ENCODE measurements around the gene MACROD2. TPM values are rescaled to one million over a fixed set of nuclear protein-coding genes. Genes with fewer than 3 reads are reported as not detected.

MACROD2 gene
- polyA plus RNA-seq, 3 donors: 12.8 to 13.4 (median 13.2) TPM

- DNase-seq: no peak
Observed at GRCh38 chr20:14049111-14049510, 53.8 kb downstream of the MACROD2 start.

- DNase-seq: no peak
Observed at GRCh38 chr20:14051454-14051853, 56.1 kb downstream of the MACROD2 start.

- DNase-seq: peak; percentile 71
Observed at GRCh38 chr20:14055127-14055742, 59.9 kb downstream of the MACROD2 start.

- DNase-seq: no peak
Observed at GRCh38 chr20:14062171-14062570, 66.9 kb downstream of the MACROD2 start.

- DNase-seq: no peak
Observed at GRCh38 chr20:14062786-14063185, 67.5 kb downstream of the MACROD2 start.

- no peak for DNase-seq
Observed at GRCh38 chr20:14064333-14064732, 69.0 kb downstream of the MACROD2 start.

- no peak for DNase-seq
Observed at GRCh38 chr20:14064921-14065320, 69.6 kb downstream of the MACROD2 start.

- no peak for DNase-seq
Observed at GRCh38 chr20:14065774-14066173, 70.5 kb downstream of the MACROD2 start.

- no peak for DNase-seq
Observed at GRCh38 chr20:14067603-14068002, 72.3 kb downstream of the MACROD2 start.

- no peak for DNase-seq
Observed at GRCh38 chr20:14069796-14070195, 74.5 kb downstream of the MACROD2 start.

- DNase-seq: no peak
Observed at GRCh38 chr20:14093652-14094051, 98.3 kb downstream of the MACROD2 start.

GRCh38 chr20:14098261-14098660, 102.9 kb downstream of the MACROD2 start:
- no peak for DNase-seq

- no peak for DNase-seq
Observed at GRCh38 chr20:14113416-14113815, 118.1 kb downstream of the MACROD2 start.

GRCh38 chr20:14114065-14114704, 118.9 kb downstream of the MACROD2 start:
- DNase-seq: no peak

GRCh38 chr20:14116037-14116436, 120.7 kb downstream of the MACROD2 start:
- DNase-seq: no peak

- no peak for DNase-seq
Observed at GRCh38 chr20:14117768-14118167, 122.5 kb downstream of the MACROD2 start.

- DNase-seq: no peak
Observed at GRCh38 chr20:14126856-14127255, 131.5 kb downstream of the MACROD2 start.

- DNase-seq: no peak
Observed at GRCh38 chr20:14127514-14128223, 132.4 kb downstream of the MACROD2 start.

GRCh38 chr20:14134004-14134403, 138.7 kb downstream of the MACROD2 start:
- DNase-seq: no peak

- DNase-seq: peak; percentile 69
Observed at GRCh38 chr20:14142171-14142570, 146.9 kb downstream of the MACROD2 start.

GRCh38 chr20:14142964-14143627, 147.8 kb downstream of the MACROD2 start:
- DNase-seq: no peak

- no peak for DNase-seq
Observed at GRCh38 chr20:14148042-14148441, 152.7 kb downstream of the MACROD2 start.

- DNase-seq: no peak
Observed at GRCh38 chr20:14155361-14155760, 160.0 kb downstream of the MACROD2 start.

All from renal pelvis (tissue), 4 donors.